CD4-positive, alpha-beta T cell (primary cell): ENCODE measurements around the gene SELENOP. TPM values are rescaled to one million over a fixed set of nuclear protein-coding genes. Genes with fewer than 3 reads are reported as not detected.

Experiments
- ATAC-seq: fragments of 200-7000 bp; cut with Tn5 transposase; one replicate; pipeline ENCODE4 v1.10.0; 2022; ENCODE audit warnings: mild to moderate bottlenecking; ENCODE audit not compliant: poor library complexity
- CTCF ChIA-PET: fragments of 350-600 bp; sonication (Branson Sonifier 250); formaldehyde crosslinking; loops from one replicate; lab custom pipeline; 2021; ENCODE audit warnings: antibody characterized with exemption, inconsistent platforms; lab: Charles Lee
- POLR2A ChIA-PET: fragments of 350-600 bp; sonication (Branson Sonifier 250); formaldehyde crosslinking; loops from one replicate; lab custom pipeline; 2021; ENCODE audit warnings: antibody characterized with exemption, inconsistent platforms; lab: Charles Lee
- DNase-seq, 14 experiments: peaks; one replicate each; pipeline ENCODE4 v3.0.0-alpha.2; 2013 to 2020; ENCODE audit warnings: mixed read lengths in 2 of 14
- H3K27ac ChIP-seq, 2 donors: one replicate each; pipeline versions ENCODE4 v1.5.1 to v1.7.0; 2013; ENCODE audit warnings: low read length in 2 of 2, low read depth in 1 of 2, mild to moderate bottlenecking in 1 of 2
- H3K27me3 ChIP-seq, 2 experiments: 1 replicate in 1 of 2; 2 replicates in 1 of 2; pipeline versions ENCODE4 v1.6.1 to v1.7.0; 2013; ENCODE audit warnings: low read length in 2 of 2, control low read depth in 1 of 2, mild to moderate bottlenecking in 1 of 2, moderate library complexity in 1 of 2; ENCODE audit not compliant: insufficient read depth in 2 of 2, control insufficient read depth in 1 of 2
- H3K36me3 ChIP-seq: one replicate; pipeline ENCODE4 v1.6.1; 2013; ENCODE audit warnings: low read length, control low read depth; ENCODE audit not compliant: insufficient read depth
- H3K4me1 ChIP-seq: one replicate; pipeline ENCODE4 v1.6.1; 2013; ENCODE audit warnings: low read length, control low read depth; ENCODE audit not compliant: insufficient read depth
- H3K4me3 ChIP-seq: one replicate; pipeline ENCODE4 v1.5.1; 2013; ENCODE audit warnings: mild to moderate bottlenecking, low read length, moderate library complexity
- H3K9me3 ChIP-seq, 2 experiments: 1 replicate in 1 of 2; 2 replicates in 1 of 2; pipeline versions ENCODE4 v1.6.1 to v1.7.0; 2013; ENCODE audit warnings: low read length in 2 of 2, mild to moderate bottlenecking in 2 of 2, control low read depth in 1 of 2, moderate library complexity in 1 of 2; ENCODE audit not compliant: control insufficient read depth in 1 of 2, insufficient read depth in 1 of 2
- H3K27ac Mint-ChIP-seq: one replicate; pipeline ENCODE4 v1.8.0; 2020; ENCODE audit warnings: mixed read lengths
- H3K27me3 Mint-ChIP-seq: one replicate; pipeline ENCODE4 v1.8.0; 2021; ENCODE audit warnings: mixed read lengths
- H3K36me3 Mint-ChIP-seq: one replicate; pipeline ENCODE4 v1.8.0; 2021; ENCODE audit warnings: low read depth, mixed read lengths
- H3K4me1 Mint-ChIP-seq: one replicate; pipeline ENCODE4 v1.8.0; 2021; ENCODE audit warnings: low read depth, mixed read lengths
- H3K4me3 Mint-ChIP-seq: one replicate; pipeline ENCODE4 v1.8.0; 2020; ENCODE audit warnings: mild to moderate bottlenecking, mixed read lengths
- H3K9me3 Mint-ChIP-seq: one replicate; pipeline ENCODE4 v1.8.0; 2020; ENCODE audit warnings: mixed read lengths
- intact Hi-C, 2 experiments: fragments of 100-400 bp; cut with DNase I in 1 of 2; cut with micrococcal nuclease in 1 of 2; formaldehyde crosslinking; loops; one replicate each; pipeline versions ENCODE4 v1.15.1 to v1.9.0; 2023 to 2025; cut with DNase I, micrococcal nuclease
- total RNA-seq, 174 experiments: library from RNA in 2 of 174; stranded (reverse) in 2 of 174; gene quantifications; one replicate each; pipeline ENCODE4 v1.2.3 and lab custom pipeline; 2021 to 2026
- TF ChIP-seq, protein P1 (sequence below): fragments of 200-600 bp; IDR thresholded peaks from one replicate; pipeline ENCODE4 v1.8.0; 2022; ENCODE audit warnings: antibody characterized with exemption, mild to moderate bottlenecking

SELENOP gene
- total RNA-seq, 2 experiments from 2014 or later = 0.36 TPM; not detected in 1

DNA sequence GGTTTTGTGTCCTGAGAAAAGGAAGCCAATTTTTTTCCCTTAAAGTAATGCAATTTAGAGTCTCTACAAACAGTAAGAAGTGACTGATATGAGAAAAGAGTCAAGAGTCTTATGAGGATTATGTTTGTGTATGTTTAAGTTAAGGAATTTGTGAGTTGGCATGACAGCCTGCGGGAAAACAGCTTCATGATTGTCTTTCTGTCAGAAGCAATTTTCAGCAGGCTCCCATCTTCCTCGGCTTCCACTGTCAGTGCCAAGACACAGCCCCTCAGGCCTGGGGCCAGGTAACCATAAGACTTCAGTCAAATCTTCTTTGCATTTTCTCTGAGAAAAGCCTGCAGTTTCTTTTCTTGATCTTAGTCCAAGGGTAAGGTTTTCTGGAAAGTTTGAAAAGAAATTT lies 17.0 kb upstream of the SELENOP start:
- intact Hi-C loops = no loop called here
- Mint-ChIP-seq H3K9me3 (no peaks in the 10 kb centered on the region), H3K27ac (no peak overlapping the region), H3K36me3 (no peaks in the 10 kb centered on the region), H3K4me1 (no peaks in the 10 kb centered on the region), H3K27me3 (peaks cover 15% of the 10 kb centered on the region), H3K4me3 (no peak overlapping the region)
- DNase-seq (no peak), ATAC-seq (no peak)
- H3K4me1 ChIP-seq = no peaks in the 10 kb centered on the region
- H3K9me3 ChIP-seq = no peaks in the 10 kb centered on the region
- peaks cover 0 to 4% of the 10 kb centered on the region in 2 experiments for H3K27me3 ChIP-seq
- no peaks in the 10 kb centered on the region for H3K36me3 ChIP-seq
- ChIA-PET CTCF (no interaction called here), POLR2A (no interaction called here)
- no peak overlapping the region for H3K27ac ChIP-seq
- H3K4me3 ChIP-seq = no peak overlapping the region
- TF ChIP-seq, protein P1, sequence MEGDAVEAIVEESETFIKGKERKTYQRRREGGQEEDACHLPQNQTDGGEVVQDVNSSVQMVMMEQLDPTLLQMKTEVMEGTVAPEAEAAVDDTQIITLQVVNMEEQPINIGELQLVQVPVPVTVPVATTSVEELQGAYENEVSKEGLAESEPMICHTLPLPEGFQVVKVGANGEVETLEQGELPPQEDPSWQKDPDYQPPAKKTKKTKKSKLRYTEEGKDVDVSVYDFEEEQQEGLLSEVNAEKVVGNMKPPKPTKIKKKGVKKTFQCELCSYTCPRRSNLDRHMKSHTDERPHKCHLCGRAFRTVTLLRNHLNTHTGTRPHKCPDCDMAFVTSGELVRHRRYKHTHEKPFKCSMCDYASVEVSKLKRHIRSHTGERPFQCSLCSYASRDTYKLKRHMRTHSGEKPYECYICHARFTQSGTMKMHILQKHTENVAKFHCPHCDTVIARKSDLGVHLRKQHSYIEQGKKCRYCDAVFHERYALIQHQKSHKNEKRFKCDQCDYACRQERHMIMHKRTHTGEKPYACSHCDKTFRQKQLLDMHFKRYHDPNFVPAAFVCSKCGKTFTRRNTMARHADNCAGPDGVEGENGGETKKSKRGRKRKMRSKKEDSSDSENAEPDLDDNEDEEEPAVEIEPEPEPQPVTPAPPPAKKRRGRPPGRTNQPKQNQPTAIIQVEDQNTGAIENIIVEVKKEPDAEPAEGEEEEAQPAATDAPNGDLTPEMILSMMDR = no peak

DNA sequence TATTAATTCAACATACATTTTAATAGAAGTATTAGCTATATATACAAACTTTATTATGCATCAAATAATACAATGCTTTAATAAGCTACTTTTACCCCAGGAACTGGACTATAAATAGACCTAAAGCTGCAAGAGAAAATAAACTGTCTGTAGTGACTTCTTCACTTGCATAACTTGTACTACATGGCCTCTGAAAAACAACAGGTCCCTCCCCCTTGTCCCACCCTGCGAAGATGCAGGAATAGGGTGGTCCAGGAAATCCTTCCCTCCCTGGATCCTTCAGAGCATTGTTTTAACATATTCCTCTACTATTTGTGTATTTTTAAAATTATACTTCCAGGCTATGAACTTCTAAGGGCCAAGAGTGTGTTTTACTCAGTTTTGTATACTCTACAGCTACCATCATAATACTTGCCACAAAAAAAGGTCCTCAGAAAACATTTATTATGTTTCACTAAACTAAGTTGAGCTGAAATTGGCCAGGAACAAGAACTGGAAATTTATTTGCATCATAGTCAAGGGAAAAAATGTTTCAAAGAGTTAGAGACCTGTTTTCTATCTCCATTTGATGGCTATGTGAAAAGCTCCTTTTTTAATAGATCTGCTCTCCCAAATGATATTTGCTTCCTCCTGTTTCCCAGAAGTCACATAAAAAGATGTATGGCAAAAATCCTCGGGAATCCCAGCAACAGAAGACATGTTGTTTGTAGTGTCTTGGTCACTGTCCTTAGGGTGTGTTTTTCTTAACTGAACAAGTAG lies 15.2 kb upstream of the SELENOP start:
- Mint-ChIP-seq H3K27me3 (peaks cover 15% of the 10 kb centered on the region), H3K4me3 (no peak overlapping the region), H3K36me3 (no peaks in the 10 kb centered on the region), H3K4me1 (no peaks in the 10 kb centered on the region), H3K27ac (no peak overlapping the region), H3K9me3 (no peaks in the 10 kb centered on the region)
- CTCF ChIA-PET = interaction anchor here (1.4 kb wide), 1 partner anchor 11 kb away, joined by 5 read pairs; no protein-coding TSS in a partner anchor
- intact Hi-C loops = no loop called here
- DNase-seq = no peak
- no peak for ATAC-seq
- no peaks in the 10 kb centered on the region for H3K36me3 ChIP-seq
- no peaks in the 10 kb centered on the region for H3K9me3 ChIP-seq
- no peak overlapping the region for H3K4me3 ChIP-seq
- H3K27ac ChIP-seq = no peak overlapping the region
- H3K4me1 ChIP-seq = no peaks in the 10 kb centered on the region
- peaks cover 0 to 4% of the 10 kb centered on the region in 2 experiments for H3K27me3 ChIP-seq
- POLR2A ChIA-PET = no interaction called here
- TF ChIP-seq, protein P1 = no peak

DNA sequence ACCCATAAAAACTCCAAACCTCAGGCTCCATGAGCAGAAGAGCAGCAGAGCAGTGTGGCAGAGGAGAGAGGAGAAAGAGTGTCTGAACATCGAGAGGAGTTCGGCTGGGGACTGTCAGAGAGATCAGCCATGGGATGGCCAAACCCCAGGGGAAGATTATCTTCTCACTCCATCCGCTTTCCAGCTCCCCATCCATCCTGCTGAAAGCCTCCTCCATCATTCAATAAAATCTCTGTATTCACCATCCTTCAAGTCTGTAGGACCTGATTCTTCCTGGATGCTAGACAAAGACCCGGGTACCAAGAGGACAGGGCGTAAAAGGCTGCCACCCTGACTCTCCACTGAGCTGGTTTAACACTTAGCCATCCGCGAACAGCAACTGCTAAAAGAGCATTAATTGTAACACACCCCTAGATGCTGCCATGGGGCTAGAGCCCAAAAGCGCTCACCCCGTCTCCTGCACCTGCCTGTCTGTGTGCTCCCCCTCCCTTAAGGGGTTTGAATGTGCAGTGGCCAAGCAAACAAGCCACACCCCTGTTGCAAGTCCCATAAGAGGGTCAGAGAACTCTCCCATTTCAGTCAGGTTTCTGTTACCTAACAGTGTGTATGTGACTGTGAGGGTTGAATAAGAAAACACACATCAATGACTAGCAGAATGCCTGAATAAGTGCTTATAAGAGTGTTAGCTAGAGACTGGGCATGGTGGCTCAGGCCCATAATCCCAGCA lies 13.9 kb upstream of the SELENOP start:
- Mint-ChIP-seq H3K27ac (no peak overlapping the region), H3K9me3 (no peaks in the 10 kb centered on the region), H3K4me3 (no peak overlapping the region), H3K36me3 (no peaks in the 10 kb centered on the region), H3K27me3 (peaks cover 14% of the 10 kb centered on the region), H3K4me1 (no peaks in the 10 kb centered on the region)
- Histone ChIP-seq H3K27me3 (no peaks in the 10 kb centered on the region), H3K9me3 (no peaks in the 10 kb centered on the region), H3K4me1 (no peaks in the 10 kb centered on the region), H3K4me3 (no peak overlapping the region), H3K27ac (no peak overlapping the region), H3K36me3 (no peaks in the 10 kb centered on the region)
- no peak for DNase-seq
- POLR2A ChIA-PET = no interaction called here
- ATAC-seq = no peak
- TF ChIP-seq, protein P1 = no peak
- intact Hi-C loops = no loop called here
- CTCF ChIA-PET = no interaction called here
